GM21390 (cell line): ENCODE results near the gene VPS41.

Source experiments
- ATAC-seq: cut with Tn5 transposase; IDR thresholded peaks from one replicate; pipeline ENCODE4 v1.9.1; 2021; ENCODE audit not compliant: unreplicated experiment

VPS41 gene

DNA sequence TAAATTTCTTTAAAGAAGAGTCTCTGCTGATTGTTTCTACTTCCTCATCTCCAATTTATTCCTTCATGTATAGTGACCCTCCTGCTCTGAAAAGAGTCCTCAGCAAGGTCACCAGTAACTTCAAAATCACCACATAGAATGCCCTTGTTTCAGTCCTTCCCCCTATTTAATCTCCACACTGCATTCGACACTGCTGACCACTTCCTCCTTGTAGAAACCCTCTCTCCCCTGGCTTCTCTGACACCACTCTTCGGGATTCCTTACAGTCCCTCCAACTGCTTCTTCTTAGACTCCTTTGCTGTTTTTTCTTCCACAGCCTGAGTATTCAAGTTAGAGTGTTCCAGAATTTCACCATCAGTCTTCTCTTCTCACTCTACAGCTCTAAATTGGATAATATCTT, 89.5 kb downstream of the VPS41 start:
- ATAC-seq = no peak

DNA sequence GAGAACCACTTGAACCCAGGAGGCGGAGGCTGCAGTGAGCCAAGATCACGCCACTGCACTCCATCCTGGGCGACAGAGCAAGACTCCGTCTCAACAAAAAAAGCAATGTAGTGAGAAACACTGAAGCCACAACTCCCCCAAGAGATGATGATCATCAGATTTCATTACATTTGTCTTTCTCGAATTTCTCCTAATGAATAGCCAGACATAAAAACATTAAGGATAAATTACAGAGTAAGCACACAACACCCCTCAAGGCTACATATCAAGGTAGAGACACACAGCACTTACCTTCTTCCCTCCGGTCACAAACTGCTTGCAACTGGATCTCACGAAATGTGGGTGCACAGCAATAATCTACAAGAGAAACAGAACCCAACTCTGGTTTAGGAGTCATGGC, 91.5 kb downstream of the VPS41 start:
- ATAC-seq = no peak

DNA sequence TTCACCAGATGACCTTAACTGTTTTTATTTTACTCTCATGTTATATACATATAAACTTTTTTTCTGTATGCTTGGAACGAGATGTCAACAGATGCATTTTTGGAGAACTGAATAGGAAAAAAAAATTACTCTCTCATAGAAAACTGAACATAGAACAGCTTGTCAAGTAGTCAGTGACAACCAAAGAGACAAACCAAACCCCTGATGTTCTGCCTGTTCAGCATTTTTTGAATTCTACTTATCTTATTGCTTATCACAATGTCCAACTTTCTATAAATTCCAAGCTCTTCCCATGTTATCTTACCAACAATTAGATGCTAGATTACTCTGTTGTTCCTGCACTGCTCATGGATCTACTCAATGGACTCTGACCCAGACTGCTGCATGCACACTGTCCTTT, 95.2 kb downstream of the VPS41 start:
- no peak for ATAC-seq

DNA sequence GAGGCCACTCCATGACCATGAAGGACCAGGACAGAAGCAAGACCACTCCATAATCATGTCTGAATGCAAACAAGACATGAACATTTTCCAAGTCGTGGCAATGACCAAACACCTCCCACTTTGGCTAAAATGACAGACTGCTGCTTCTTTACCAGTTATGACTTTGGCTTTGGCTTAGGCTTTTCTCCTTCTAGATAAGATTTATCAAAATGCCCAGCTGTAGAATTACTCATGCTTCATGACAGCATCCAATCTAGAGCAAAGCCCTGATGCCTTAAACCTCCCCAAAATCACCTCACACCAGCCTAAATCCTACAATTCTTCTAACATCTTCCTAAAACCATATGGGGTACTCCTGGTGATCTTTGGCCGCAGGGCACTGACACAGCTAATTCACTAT, 102.1 kb downstream of the VPS41 start:
- ATAC-seq = no peak

DNA sequence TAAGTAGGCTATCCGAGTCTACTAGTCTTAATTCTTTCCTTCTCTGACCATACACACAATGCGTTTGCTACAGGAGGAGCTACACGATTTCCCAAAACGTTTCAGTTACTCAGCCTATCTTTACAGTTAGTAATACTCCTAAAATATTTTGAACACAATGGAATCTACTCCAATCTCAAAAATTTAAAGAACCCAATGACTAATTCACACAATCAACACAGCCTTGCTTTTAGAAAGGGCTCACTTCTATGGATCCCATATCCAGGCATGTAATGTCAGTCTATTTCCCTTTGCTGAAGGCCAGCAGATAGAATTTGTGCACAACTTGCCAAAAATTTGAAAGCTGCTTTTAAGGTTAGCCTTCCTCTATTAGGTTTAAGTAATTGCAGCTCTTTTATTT, 107.2 kb downstream of the VPS41 start:
- ATAC-seq = no peak

DNA sequence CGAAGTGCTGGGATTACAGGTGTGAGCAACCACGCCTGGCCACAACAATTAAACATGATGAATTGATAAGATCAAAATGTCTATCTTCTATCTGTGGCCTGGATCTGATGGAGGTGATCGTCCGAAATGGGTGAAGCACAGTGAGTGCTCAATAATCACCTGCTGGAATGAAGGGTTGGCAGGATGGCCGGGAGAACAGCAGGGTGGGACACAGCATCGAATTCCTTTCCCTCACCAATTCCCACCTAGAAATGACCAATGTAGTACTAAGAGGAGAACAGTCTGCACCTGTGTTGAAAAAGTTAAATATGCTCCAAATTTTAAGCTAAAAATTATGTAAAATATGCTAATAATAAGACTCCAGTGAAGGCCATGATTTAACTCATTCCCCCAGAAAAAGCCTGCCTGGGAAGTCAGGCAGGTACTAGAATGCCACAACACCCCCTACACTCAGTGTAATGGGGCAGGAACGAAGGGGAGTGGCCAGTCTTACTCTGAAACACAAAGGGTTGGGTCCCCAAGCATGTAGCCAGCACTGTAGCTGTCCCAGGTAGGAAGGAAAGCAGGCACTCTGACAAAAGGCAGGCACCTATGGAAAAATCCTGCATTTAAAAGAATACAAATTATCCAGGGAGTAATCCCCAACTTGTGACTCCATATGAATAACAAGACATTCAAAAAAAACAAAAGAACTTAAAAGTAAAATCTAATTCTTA, 110.3 kb downstream of the VPS41 start:
- no peak for ATAC-seq

DNA sequence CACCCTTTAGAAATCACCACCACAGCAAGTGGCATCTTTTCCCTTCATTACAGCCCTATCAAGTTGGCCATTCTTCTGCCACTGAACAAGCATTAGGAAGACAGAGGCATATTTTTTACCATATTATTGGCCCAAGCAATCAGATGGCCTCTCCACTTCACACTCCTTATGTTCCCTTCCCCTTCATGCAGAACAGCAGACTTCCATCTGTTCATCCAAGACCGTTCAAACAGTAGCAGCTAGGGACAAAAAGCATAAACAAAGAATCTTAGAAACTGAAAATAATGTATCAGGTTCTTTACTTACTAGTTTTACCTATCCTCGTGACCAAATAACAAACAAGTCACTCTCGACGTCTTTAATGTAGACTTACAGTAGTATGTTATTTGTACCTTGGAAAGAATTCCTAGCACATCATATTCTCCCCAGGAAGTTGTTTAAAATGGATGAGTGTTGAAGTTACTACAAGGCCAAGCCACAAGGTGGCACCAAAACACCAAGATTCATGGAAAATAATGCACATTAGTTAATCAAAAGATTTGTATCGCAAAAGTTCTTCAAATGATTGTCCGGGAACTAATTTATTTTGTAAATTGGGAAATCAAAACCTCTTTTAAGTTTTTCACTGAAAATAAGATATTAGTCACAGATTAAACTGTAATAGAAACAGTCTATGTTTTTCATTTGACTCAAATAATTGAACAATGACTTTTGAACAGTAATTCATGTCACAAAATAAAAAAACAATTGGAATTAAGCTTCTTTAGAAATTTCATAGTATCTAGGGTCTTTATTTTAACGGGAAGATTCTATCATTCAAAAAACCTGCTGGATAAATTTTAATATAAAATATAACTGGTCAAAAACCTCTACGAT, 112.1 kb downstream of the VPS41 start:
- ATAC-seq = no peak

DNA sequence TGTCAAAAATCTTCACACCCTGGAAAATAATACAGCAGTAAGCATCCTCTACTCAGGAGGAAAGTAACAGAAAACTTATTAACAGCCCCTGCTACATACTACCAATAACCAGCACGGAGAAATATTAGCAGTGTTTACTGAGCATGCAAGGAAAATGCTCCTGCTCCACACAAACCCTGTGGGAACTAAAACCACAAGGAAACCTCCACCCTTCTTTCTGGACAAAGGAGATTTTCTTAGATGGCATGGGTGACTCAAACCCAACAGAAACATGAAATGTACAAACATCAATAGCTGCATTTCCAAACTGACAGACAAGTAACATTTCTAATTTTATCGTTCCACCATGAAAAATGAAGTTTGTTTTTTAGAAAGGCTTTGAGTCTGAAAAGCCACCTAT, 113.4 kb downstream of the VPS41 start:
- ATAC-seq = no peak

DNA sequence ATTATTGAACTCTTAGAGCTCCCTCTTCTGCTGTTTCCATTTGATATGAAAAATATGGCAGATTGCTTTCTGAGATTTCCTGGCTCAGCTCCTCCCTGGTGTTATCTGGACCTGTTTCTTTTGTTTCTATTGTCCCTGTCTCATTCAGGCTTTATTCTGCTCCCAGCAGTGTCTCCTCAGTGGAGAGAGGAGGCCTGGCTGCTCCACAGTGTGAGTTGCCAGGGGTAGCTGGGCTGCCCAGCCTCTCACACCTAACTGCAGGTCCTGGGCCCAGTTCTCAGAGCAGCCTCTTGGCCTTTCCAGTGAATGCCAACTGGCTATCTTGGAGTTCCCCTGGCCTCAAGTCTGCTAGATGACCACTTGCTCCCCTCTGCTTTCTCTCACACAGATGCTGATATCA, 127.0 kb downstream of the VPS41 start:
- ATAC-seq = no peak

DNA sequence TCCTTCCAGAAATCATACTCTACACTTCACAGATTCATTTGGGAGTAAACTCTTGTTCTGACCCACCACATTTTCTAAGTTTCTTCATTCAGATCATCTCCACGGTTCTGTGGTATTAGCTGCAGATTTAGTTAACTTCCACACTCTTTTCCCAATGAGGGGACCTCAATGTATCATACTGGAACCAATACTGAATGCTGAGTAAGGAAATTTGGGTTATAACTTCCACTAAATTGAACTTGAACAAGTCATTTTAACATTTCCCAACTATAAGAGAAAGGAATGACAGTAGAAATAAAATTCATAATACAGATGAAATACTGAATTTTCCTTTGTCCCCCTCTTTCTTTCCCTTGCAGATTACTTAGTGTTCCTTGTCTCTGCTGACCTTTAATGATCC, 131.4 kb downstream of the VPS41 start:
- no peak for ATAC-seq

DNA sequence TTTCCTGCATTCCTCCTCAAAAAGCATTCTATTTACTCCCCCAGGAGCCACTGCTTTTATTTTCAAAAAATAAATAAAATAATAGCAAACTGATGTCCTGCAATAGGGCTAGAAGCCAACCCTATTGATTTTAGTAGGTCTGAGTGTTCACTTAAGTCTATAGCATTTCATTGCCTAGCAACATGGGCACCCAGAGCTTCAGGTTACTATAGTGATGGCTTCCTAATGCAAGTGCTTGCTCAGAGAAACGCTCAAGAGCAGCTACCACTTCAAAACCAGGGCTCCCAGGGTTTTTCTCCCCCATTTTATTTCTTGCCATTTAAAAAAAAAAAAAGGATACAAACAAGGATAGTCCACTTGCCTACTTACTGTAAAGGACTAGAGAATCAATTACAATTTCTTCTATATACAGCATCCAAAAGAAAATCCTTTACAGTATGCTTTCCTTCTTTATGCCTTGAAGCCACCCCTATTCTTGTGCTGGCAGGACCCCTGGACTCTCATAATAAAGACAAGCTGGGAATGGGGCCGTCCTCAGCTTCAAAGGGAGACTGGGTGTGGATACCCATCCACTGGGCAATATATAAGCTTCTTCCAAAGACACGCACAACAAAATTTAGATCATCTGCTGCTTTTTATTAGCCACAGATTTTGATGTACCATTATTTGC, 133.3 kb downstream of the VPS41 start:
- ATAC-seq = no peak

DNA sequence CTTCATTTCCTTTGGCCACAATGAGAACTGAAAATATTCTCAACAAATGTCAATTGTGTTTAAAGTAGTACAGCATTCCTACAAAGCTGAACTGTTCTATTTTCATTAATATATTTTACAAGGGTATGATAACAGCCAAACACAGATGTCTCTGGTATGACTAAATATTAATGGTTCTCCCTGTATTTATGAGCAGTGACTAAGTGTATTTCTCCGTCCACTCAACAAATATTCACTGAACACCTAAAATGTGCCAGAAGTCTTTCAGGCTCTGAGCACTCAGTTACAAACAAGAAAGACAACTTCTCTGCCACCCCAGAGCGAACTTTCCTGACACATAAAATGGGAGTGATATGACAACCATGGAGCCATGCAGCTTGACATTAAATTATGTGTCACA, 135.6 kb downstream of the VPS41 start:
- ATAC-seq = no peak

DNA sequence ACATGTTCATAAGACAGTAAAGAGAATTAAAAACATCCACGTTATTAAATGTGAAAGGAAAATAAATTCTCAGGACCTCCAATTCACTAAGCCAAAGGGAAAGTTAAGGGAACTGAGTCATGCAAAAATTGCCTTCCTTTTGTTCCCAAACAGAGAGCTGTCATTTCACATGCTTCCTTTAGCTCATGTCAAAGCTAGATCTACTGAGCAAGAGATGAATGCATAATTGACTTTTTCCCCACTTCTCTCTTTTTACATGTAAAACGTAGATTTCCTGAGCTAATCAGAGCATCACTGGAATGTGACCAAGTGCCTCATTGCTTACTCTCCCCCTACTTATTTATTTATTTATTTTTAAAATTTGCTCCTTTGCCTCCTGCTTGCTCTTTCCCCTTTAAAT, 148.8 kb downstream of the VPS41 start:
- no peak for ATAC-seq

DNA sequence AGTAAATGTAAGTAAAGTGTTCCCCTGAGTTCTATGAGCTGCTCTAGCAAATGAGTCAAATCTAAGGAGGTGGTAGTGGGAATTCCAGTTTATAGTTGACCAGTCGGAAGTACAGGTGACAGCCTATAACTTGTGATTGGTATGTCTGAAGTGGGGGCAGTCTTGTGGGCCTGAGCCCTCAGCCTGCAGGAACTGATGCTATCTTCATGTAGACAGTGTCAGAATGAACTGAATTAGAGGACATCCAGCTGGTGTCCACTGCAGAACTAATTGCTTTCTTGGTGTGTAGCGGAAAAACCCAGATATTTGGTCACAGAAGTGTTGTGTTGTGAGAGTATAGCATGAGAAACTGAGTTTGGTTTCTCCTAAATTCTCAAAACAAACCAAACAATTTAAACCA, 150.0 kb downstream of the VPS41 start:
- ATAC-seq = no peak

DNA sequence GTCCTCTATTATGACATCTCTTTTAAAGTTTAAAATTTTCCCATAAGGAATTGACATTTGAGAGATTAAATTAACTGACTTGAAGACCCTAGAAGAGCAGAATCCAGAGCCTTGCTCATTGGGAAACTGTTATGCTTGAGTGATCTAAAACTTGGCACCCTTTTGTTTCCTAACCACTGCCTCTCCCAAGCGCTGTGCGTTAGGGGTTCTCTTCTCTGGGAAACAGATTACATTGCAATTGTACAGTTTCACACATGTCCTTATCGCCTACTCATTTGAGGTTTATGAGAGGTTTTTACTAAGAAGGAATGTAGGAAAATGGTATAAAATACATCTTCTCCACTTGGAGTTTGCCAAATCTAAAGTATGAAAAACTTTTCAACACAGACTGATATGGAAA, 151.1 kb downstream of the VPS41 start:
- no peak for ATAC-seq

DNA sequence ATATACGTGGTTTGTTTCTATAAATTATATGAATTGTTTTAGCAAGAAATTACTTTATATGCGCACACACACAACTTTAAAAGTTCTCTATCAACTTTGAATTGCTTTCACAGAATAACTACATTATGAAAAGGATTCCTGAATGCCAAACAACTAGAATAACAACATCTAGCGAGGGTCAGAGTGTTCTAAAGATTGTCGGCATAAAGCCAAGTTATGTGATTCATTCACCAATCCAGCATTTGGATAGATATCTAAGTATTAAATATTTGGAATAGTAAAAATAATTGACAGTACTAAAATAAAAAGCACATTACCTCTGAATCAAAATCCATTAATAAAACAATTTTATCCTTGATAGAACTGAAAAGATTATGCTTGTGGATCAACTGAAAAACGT, 152.5 kb downstream of the VPS41 start:
- ATAC-seq = no peak

DNA sequence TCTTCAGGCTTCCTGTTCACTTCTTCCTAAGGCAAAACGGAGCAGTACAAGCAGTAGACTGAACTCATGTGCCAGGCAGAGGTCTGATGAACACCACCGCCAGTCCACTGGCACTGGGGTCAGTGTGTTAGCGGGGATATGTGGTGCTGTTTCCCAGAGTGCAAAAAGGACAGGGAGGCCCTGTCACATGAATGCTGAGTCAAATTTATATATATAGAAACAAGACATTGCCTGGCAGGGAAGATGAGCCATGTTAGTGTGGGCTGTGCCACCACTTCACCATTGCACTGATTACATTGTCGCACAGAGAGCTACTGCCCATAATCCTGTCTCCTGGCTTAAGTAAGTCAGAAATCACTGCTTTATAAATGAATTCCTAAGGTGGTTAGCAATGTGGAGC, 155.6 kb downstream of the VPS41 start:
- no peak for ATAC-seq

DNA sequence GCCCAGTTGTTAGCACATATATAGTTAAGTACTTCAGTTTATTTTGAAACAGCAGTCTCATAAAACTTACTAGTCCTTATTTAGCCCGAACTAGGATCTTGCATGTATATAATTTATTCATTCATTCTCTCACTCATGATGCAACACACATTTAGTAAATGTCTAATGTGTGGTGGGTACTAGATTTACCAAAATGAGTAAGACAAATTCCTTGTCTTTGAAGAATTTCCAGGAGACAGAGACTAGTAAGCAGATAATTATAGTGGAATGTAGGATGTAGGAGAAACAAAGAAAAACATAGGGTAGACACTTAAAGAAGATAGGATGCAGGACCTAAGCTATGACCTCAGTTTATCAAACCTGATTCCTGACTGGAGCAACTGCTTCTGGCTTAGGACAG, 157.6 kb downstream of the VPS41 start:
- no peak for ATAC-seq

DNA sequence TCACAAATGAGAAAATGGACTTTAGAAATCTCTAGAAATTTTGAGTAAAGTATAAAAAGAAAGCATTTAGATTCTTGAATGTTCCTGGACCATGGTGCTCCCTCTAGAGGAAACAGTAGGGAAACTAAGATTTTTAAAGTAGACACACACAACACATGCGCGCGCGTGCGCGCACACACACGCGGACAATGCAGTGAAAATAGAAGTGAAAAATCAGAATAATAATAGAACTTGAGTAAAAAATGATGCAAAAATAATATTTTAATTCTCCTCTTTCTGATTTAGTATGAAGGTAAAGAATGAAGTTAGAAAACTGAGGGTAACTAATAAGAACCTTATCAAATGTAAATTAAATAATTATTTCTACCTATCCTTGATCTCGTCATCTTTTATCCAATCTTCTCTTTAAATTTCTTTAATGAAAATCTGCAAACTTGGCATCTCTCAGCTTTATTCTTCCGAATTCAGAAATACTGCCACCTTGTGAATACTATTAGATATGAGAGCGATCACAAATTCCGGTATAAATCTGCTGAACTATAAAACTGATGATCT, 160.9 kb downstream of the VPS41 start:
- no peak for ATAC-seq

DNA sequence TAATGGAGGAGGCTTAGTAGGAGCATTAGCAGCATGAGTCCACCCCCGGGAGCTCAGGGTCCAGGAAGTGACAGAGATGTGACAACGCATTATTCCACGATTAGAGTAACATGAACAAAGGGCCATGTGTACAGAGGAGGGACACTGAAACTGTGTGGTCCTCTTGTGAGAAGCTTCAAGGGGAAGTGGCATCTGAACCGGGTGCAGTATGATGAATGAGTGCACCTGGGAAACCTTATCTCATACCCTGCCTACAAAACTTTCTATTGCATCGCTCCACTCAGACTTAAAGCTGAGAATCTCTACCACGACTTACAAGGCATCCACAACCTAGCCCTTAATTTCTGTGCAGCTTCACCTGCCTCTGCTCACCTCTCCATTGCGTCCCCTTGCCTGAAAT, 162.6 kb downstream of the VPS41 start:
- no peak for ATAC-seq

DNA sequence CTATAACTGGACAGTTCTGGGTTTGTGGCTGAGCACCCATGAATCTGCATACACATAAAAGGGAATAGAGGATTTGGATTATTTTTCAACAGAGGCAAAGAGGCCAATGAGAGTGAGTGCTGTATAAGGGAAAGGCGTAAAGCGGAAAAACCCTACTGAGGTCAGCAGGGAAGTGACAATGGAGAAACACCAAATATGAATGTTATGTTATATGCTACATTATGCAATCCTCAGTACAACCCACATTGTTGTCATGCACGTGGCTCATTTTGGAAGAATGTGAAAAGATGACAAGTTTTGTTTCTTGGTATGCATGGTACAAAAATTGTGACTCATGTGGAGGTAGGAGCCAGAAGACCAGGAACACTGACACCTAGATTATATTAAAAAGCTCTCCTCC, 164.2 kb downstream of the VPS41 start:
- ATAC-seq = no peak

DNA sequence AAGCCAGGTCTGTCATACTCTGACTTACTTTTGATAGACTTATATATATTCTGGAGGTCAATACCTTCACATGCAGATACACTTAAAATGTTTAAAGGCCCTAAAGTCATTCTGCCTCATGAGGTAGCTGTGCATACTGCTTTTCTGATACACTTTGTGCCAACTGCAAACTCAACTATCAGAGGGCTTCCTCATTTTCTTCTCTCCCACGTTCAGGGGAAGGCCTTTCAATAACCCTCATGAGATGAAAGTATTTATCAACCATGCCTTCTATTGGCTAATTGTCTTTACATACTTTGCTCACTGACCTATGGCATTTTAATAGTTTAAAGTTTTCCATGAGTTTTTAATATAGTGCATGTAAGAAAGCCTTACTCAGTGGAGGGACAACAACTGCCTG, 165.1 kb downstream of the VPS41 start:
- no peak for ATAC-seq
